GM18519 (cell line): ENCODE results near the gene TPMT.

Experiments used
- ATAC-seq: cut with Tn5 transposase; IDR thresholded peaks from one replicate; pipeline ENCODE4 v1.9.1; 2021; ENCODE audit warnings: mild to moderate bottlenecking, moderate library complexity; ENCODE audit not compliant: unreplicated experiment, low FRiP score

TPMT gene

DNA sequence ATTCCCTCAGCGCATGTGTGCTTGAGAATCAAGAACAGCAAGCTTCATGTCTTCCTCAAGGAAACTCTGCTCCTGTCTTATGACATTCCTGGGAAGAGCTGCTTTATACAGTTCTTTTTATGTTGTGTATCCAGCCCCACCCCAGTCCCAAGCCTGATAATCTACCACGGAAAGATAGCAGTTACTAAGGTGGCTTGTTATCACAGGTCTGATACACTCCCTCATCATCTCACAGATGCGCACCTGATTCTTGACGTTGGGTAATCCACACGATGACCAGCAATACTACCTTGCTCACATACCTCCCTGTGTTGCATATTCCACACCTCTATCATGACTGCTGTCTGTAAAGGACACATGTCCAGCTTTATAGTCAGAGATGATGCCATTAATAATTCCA, 35.6 kb downstream of the TPMT start:
- no peak for ATAC-seq

DNA sequence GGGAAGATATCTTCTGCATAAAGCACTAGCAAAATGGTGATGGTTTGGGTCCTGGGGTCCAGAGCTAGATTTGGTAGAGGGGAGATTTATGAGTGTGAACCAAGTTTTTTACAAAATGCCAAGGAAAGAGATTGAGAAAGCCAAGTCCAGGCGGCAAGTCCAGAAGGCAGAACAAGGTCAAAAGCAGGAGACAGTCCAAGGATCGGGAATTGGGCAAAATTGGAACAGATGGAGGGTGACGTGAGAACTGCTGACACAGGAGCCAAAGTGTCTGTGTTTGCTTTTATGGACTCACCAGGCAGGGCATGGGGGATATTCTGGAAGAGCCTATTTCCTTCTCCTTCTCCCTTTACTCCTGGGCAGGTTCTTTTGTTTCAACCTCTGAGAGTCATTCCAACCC, 36.5 kb downstream of the TPMT start:
- no peak for ATAC-seq

DNA sequence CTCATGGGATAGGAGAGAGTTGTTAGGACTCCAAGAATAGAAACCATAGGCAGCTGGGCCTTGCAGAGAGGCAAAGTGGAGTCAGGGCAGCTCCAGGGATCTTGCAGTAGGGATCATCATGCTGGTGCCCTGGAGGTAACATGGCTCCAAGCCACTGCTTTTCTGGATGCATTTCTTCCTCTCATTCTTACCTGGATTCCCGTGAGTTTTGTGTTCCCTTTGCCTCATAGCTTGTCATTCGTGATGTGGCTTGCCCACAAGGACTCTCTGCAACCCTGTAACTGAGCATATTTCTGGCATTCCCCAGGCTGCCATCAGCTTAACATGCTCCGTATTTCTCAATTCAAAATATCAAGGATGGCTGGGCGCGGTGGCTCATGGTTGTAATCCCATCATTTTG, 37.7 kb downstream of the TPMT start:
- ATAC-seq, result no peak

DNA sequence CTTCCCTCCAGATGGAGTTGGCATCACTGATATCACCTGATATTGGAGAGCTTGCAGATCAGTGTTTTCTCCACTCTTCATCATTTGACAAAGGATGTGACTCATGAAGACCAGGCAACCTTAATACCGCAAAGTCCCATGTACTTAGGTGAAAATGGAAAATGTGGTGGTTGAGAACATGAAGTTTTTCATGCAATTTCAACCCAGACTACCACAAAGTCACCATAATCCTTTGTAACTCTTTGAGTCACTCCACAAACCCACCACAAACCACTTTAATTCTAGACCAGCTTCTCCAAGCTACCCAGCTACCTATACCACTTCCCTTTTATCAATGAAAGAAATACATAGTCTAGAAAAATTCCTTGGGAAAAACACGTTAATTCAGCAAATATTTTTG, 39.5 kb downstream of the TPMT start:
- ATAC-seq, result no peak

DNA sequence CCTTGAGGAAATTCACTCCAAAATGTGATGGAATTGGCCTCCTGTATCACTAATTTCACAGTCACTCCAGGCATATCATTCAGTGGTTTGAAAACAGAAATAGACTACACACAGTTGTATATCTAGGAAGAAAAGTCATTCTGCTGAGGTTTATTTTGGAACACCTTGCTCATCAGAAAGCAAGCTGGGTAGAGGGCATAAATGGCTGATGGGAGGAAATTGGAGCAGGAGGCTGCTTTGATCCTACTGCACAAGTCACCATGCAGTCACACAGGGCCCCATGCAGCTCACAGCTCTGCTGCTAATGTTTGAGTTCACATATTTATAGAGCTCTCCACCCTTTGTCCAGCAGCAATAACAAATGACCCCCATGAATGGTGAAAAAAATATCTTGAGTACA, 44.7 kb downstream of the TPMT start:
- no peak for ATAC-seq

DNA sequence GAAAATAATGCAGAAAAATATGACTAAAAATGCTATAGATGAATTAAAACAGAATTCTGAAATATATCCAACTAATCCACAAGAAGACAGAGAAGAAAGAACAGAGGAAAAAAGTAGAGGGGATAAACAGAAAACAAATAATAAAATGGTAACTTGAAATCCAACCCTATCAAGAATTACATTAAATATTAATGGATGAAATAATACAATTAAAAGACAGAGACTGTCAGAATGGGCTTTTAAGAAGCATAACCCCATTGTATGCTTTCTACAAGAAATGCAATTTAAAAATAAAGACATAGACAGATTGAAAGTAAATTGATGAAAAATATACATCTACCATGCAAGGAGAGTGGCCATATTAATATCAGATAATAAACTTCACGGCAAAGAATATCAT, 47.8 kb downstream of the TPMT start:
- ATAC-seq, result no peak

DNA sequence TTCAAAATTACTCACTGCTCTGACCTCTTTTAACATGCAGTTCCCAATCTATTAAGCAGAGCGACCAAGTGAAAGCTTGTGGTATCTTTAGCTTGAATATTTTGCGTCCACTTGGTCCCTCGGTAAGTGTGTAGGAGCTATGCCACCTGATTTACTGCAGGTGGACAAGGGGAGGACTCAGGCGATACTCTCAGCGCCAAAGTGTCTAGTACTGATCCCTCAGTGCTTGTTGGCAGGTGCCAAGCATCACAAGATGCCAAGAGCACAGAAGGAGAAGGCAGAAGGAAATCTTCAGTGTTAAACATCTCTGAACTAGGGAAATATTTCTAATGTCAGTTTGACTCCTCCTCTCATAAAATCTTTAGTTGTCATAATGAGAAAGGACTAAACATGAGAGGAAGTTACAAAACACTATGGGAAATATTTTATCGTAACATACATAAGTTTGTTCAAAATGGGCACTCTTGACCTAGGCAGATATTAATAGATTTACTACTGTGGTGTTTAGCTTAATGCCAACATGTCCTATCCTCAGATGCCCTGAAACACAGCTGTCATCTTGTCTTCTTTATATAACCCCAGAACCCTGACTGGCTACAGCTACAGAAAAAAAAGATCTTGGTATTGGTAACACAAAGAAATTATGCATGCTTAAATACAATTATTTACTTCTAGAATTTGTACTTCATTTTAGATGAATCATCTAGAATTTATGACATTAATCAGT, 51.9 kb downstream of the TPMT start:
- no peak for ATAC-seq

DNA sequence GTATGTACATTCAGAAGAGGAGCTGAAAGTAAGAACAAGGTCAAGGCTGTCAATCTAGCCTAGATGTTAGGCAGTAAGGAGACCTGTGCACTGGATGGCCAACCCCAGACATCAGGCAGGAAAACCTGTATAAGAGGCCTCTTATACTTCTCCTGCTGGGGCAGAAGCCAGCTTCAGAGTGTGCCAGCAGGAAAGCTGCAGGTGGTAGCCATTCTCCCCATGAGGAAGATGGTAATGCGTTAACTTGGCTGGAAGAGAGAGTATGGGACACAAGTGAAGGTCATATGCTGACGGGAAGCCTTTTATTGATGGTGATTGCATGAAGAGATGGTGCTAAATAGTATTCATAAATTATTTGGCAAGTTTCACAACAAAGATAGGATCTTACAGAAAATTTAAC, 53.0 kb downstream of the TPMT start:
- ATAC-seq, result no peak

DNA sequence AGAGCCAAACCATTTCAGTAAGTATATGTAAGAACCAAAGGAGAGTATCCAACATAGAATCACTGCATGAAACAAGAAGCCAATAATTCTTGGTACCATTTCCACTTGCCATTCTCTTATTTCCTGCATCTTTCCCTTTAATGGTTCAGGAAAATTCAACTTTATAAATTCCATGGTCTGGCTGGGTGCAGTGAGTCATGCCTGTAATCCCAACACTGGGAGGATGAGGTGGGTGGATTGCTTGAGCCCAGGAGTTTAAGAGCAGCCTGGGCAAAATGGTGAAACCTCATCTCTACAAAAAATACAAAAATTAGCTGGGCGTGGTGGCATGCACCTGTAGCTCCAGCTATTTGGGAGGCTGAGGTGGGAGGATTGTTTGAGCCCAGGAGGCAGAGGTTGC, 53.6 kb downstream of the TPMT start:
- ATAC-seq, result no peak

DNA sequence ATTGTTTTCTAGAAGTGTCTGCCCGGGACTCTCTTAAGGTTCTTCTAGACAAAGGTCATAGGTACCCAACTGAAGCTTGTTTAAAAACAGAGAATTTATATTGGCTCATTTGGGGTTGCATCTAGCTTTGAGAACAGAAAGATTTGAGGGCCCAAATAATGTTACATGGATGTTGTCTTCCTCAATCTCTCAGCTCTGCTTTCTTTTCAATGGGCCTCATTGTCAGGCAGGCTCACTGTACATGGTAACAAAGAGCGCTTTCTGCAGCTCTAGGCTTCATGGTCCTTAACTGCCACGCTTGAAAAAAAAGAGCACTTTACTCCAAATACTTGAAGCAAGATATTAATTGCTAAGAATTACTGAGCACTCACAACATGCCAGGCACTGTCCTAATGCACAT, 54.6 kb downstream of the TPMT start:
- no peak for ATAC-seq

DNA sequence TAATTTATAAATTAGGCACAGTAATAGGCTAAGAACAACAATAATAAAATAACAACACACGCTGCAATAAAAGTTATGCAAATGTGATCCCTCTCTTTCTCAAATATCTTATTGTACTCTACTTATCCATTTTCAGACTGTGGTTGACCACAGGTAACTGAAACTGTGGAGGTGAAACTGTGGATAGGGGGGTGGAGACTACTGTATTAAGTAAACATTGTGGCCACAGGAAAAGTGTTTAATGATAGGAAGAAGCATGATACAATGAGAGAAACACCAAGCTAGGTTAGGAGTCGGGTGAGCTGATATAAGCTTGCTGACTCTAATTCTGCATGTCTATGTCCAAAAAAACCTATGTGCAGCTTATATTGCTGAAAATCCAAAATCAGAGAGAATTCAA, 55.4 kb downstream of the TPMT start:
- ATAC-seq, result no peak

DNA sequence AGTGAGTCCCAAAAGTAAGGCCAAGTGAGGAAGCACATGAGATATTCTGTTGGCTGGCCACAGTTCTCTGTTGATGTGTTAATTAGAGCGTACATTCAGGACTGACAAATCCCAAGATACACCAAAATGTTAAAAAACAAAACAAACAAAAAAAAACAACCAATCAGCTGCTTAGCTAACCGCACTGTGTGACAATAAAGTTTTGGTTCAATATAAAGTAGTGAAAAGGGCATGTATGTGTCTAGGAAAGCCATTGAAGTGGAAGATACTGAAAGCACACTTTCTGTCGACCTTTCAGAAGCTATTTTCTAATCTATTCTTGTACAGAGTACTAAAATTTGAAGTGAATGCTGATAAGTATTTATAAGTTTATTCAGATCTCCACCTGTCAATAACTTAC, 58.5 kb downstream of the TPMT start:
- no peak for ATAC-seq

DNA sequence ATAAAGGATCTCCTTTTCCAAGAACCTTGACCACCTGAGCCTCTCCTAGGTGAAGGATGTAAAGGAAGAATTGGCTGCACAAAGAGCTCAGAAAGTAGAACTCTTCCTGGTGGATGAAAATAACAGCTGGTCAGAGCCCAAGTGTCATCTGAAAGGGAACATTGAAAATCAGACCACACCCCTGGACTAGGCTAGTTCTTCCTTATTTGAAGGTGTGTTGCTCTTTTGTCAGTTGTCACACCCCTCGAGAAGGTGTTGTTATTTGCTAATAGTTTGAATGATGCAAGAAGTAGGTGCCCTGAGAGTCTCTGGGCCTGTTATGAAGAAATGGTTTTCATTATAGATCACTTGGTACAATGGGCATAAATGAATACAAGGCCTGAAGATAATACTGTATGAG, 63.5 kb downstream of the TPMT start:
- ATAC-seq, result no peak

DNA sequence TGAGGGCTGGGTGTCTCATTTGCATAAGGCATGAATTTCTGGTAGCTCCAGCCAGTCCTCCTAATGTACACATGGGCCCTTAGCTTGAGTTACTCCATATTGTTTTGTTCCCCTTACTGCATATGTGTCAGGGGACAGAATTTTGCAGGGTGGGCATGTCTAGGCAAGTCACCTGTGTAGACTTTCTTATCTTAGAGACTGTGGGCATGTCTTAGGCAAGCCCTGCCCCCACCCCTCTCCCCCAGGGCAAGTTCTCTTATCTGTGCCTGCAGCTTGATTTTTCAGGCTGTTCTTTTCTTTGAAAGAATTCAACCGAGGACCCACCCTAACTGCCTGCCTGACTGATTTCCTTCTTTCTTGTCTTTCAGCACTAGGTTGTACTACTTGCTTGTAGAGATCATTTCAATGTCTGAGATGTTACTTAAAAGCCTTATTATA, 64.5 kb downstream of the TPMT start:
- ATAC-seq, result no peak

DNA sequence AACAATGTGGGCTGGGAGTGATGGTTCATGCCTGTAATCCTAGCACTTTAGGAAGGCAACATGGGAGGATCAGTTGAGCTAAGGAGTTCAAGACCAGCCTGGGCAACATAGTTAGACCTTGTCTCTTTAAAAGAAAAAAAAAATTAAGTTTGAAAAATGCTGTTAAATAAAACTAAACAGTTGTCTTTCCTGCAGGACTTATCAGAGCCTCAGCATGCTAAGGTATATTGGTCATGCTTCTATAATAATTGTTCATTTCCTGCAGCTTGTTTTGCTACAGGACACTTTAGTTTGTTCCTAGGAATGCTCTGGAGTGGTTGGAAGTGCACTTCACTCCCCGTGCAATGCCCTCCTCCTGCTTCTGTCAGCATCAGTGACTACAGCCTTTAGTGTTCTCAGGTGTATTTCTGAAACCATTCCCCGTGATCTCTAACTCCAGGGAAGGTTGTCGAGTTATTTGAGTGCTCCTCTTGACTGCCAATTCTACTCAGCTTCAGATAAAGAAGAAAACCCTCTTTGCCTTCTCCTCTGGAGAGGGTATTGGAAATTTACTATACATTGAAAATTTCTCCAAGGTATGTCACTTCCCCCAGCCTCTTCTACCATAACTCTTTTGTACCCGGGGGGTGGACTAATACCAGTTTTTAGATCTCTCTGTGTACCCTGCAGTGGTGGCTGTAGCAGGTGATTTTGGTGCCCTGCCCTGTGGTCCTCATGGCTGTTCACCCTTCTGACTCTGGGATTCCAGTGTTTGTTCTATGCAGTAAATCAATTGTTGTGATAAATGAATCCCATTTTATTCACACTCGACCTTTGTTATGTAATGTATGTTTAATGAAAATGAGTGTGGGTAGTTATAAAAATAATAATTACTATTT, 66.2 kb downstream of the TPMT start:
- no peak for ATAC-seq

DNA sequence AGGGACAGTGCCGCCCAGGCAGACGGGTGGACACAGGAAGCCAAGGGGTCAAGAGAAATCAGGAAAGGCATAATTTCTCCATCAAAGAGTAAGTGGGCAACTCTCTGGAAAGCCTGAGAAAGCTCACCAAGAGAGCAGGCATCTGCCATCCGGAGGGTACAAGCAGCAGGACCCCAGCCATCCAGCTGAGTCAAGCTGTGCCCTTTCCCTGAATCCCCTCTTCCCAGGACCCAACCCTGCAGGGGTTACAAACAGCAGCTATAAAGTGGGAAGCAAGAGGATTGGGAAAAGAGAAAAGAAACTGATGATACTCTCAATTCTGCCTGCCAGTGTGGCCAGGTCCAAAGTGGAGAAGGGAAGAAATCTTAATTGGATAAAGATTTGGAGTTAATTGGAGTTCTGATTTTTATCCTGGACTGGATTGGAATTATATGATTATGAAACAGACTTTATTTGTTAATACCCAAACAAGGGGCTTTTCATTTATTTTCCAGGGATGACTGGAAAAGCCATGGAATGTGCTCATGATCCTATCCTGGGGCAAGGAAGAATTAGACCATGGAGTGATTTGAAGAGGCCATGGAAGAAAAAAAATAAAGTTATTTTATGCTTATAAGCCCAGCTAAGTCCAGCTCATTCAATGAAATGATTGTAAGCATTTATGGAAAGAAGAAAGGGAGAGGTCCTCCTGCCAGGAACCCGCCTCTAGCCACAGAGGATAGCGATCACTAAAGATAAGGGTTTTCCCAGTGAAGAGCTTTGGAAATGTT, 67.3 kb downstream of the TPMT start:
- ATAC-seq, result no peak

DNA sequence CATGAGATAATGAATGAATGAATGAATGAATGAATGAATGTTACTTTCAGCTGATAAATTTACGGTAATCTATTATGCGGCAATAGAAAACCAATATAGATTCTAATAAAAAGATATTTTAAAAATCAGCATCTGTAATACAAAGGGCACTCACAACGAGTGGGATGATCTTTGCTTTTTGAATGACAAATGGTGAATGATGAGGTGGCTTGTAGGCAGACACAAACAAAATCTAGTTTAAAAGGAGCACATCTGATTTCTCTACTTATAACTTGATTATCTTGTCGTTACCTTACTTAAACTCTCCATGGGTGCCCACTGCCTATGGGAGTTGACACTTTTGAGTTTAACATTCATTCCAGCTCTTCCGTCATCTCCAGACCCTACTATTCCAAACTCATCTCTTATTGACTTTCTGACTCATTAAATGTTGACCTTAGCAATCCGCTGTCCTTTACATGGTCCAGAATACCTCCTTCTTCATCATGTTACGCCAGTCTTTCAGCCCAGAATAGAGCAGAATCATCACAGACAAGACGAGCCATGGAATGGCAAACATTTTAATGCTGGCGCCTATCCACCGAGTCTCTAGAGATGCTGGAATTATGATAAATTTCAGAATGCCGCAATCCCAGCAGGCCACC, 73.7 kb downstream of the TPMT start:
- ATAC-seq, result no peak

DNA sequence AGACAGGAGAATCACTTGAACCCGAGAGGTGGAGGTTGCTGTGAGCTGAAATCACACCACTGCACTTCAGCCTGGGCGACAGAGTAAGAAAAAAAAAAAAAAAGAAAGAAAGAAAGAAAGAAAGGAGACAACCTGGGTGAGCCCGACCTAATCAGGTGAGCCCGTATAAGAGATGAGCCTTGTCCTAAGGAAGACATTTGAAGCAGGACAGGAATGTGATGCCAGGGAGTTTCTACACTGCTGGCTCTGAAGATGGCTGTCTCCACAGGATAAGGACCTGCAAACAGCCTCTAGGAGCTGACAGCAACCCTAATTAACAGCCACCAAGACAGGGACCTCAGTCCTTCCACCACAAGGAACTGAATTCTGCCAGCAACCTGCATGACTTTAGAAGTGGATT, 74.3 kb downstream of the TPMT start:
- ATAC-seq, result no peak

DNA sequence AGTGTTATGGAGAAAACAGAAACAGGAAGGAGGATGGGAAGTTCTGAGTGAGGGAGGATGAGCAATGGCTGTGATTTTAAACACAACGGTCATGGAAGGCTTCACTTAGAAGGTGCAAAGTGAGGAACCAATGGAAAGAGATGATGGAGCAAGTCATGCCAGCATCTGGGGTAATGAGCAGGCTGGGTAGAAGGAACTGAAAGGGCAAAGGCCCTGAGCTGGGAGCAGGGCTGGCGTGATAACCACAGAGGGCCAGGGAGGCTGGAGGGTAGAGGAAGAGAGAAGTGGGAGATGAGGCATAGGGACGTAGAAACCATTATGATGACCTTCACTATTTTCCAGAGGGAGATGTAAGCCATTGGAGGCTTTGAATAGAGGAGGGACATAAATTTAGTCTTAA, 76.0 kb downstream of the TPMT start:
- no peak for ATAC-seq
